Endodermal cell (in vitro differentiated cells): ENCODE results near the gene AGFG1. TPM values are rescaled to one million over a fixed set of nuclear protein-coding genes. Genes with fewer than 3 reads are reported as not detected.

ENCODE experiments used
- DNase-seq: peaks from one replicate; pipeline ENCODE4 v3.0.0-alpha.2; 2017
- H3K27ac ChIP-seq: 2 replicates; pipeline ENCODE4 v1.5.1; 2013; ENCODE audit warnings: mild to moderate bottlenecking, low read depth, low read length, moderate library complexity
- H3K27me3 ChIP-seq: 2 replicates; pipeline ENCODE4 v1.6.1; 2013; ENCODE audit warnings: mild to moderate bottlenecking, low read length, moderate library complexity; ENCODE audit not compliant: insufficient read depth, control insufficient read depth, poor library complexity, severe bottlenecking
- H3K36me3 ChIP-seq: 2 replicates; pipeline ENCODE4 v1.7.0; 2013; ENCODE audit warnings: mild to moderate bottlenecking, low read length, moderate library complexity; ENCODE audit not compliant: control insufficient read depth, insufficient read depth
- H3K4me1 ChIP-seq: one replicate; pipeline ENCODE4 v1.7.0; 2013; ENCODE audit warnings: low read length; ENCODE audit not compliant: control insufficient read depth, insufficient read depth
- H3K4me3 ChIP-seq: 2 replicates; pipeline ENCODE4 v1.5.1; 2013; ENCODE audit warnings: mild to moderate bottlenecking, low read length, moderate library complexity
- H3K9ac ChIP-seq: 2 replicates; pipeline ENCODE4 v1.6.1; 2013; ENCODE audit warnings: mild to moderate bottlenecking, low read length, moderate library complexity; ENCODE audit not compliant: poor library complexity, severe bottlenecking; ENCODE audit errors: extremely low read depth
- H3K9me3 ChIP-seq: 2 replicates; pipeline ENCODE4 v1.6.1; 2013; ENCODE audit warnings: mild to moderate bottlenecking, low read length, moderate library complexity; ENCODE audit not compliant: control insufficient read depth
- H3K27ac Mint-ChIP-seq: 2 replicates; pipeline ENCODE4 v1.8.0; 2020; ENCODE audit warnings: mixed read lengths
- H3K27me3 Mint-ChIP-seq: 2 replicates; pipeline ENCODE4 v1.8.0; 2021; ENCODE audit warnings: mild to moderate bottlenecking, mixed read lengths; ENCODE audit not compliant: insufficient read depth
- H3K36me3 Mint-ChIP-seq: 2 replicates; pipeline ENCODE4 v1.8.0; 2020; ENCODE audit warnings: low read depth, mixed read lengths
- H3K4me1 Mint-ChIP-seq: 2 replicates; pipeline ENCODE4 v1.8.0; 2020; ENCODE audit warnings: mixed read lengths
- H3K4me3 Mint-ChIP-seq: 2 replicates; pipeline ENCODE4 v1.8.0; 2020; ENCODE audit warnings: mild to moderate bottlenecking, moderate library complexity, mixed read lengths
- H3K9me3 Mint-ChIP-seq: 2 replicates; pipeline ENCODE4 v1.8.0; 2020; ENCODE audit warnings: mild to moderate bottlenecking, mixed read lengths
- WGBS, 2 experiments: methylation state at CpG; one replicate each; pipeline versions ENCODE4 v1.1.5 to v1.1.7; 2013; ENCODE audit warnings: missing lambda C conversion rate in 2 of 2, mixed read lengths in 1 of 2; ENCODE audit not compliant: insufficient coverage in 1 of 2, insufficient read length in 1 of 2; 5-methylcytosine and 5-hydroxymethylcytosine counted together
- total RNA-seq, 2 donors: library from RNA; stranded (reverse); fragmentation: NEBNext Ultra II Directional in 1 of 2; extraction: Animal tissue kit (Norgen Biotek cat#: 25700) in 1 of 2; gene quantifications; 2 replicates in 1 of 2; 3 replicates in 1 of 2; pipeline ENCODE4 v1.2.1, GENCODE V29; 2021
- TF ChIP-seq, protein P1 (sequence below): fragments of 200-600 bp; sonication (generic); conservative IDR thresholded peaks from 2 replicates; pipeline ENCODE4 v1.5.0; 2021; ENCODE audit warnings: antibody characterized with exemption, mild to moderate bottlenecking

The AGFG1 gene
- total RNA-seq, 2 donors from 2014 or later: 90.3 to 92.0 TPM

DNA sequence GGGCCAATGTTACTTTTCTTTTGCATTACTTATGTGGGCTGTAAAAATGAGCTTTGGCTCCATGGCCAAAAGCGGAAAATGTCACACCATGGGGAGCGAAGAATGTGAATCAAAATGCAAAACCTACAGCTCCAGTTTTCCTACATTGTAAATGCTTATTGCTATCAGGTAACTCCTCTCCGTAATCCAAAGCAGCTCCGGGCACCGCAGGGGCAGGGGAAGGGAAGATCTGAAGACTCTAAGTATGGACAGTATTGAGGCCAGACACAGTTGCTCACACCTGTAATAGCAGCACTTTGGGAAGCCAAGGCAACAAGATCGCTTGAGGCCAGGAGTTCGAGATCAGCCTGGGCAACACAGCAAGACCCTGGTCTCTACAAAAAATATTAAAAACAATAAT lies 7.1 kb upstream of the AGFG1 start:
- H3K9ac ChIP-seq: no peak overlapping the region

DNA sequence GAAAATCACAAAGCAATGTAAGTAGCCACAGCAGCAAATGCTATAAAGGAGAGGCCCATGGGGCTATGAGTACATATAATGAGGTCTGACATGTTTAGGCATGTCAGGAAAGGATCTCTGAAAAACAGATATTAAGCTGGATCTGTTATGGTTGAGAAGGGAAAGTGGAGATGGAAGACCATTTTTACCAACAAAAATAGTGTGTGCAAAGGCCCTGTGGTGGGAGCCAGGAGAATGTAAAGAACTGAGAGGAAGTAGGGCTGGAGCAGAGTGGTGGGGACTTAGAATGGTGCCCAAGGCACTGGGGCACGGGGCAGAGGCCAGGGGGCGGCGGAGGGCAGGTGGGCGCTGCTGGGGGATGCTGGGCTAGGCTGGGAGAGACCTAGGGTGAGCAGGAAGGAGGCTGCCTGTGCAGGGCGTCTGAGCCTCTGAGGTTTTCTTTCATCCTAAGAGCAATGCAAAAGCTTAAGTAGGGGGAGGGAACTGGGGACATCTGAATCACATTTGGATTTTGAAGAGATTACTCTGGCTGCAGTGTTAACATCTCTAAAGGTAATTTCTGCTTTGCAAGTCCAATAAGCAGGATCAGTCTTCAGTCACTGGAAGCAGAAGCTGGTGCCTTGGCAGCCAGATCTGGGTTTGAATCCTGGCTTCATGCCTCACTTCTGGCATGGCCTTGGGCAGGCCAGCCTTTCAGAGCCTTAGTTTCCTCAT lies 4.9 kb upstream of the AGFG1 start:
- H3K27ac ChIP-seq: no peak overlapping the region
- H3K27me3 Mint-ChIP-seq: no peaks in the 10 kb centered on the region
- H3K27ac Mint-ChIP-seq: peak overlapping the region; percentile 80
- H3K9ac ChIP-seq: no peak overlapping the region
- no peaks in the 10 kb centered on the region for H3K9me3 ChIP-seq
- TF ChIP-seq, protein P1, sequence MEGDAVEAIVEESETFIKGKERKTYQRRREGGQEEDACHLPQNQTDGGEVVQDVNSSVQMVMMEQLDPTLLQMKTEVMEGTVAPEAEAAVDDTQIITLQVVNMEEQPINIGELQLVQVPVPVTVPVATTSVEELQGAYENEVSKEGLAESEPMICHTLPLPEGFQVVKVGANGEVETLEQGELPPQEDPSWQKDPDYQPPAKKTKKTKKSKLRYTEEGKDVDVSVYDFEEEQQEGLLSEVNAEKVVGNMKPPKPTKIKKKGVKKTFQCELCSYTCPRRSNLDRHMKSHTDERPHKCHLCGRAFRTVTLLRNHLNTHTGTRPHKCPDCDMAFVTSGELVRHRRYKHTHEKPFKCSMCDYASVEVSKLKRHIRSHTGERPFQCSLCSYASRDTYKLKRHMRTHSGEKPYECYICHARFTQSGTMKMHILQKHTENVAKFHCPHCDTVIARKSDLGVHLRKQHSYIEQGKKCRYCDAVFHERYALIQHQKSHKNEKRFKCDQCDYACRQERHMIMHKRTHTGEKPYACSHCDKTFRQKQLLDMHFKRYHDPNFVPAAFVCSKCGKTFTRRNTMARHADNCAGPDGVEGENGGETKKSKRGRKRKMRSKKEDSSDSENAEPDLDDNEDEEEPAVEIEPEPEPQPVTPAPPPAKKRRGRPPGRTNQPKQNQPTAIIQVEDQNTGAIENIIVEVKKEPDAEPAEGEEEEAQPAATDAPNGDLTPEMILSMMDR: no peak
- H3K4me1 ChIP-seq: no peaks in the 10 kb centered on the region
- no peak overlapping the region for H3K4me3 ChIP-seq
- H3K4me3 Mint-ChIP-seq: peak overlapping the region; percentile 21
- peaks cover 36% of the 10 kb centered on the region for H3K4me1 Mint-ChIP-seq
- H3K9me3 Mint-ChIP-seq: no peaks in the 10 kb centered on the region
- 85 to 88% methylated on average over 3 to 5 of the region's 5 CpGs for WGBS, 2 experiments
- H3K36me3 ChIP-seq: no peaks in the 10 kb centered on the region
- H3K27me3 ChIP-seq: no peaks in the 10 kb centered on the region
- DNase-seq: no peak
- no peaks in the 10 kb centered on the region for H3K36me3 Mint-ChIP-seq

More for the DNA sequence above, 7.1 kb upstream of the AGFG1 start:
- peak; percentile 45 for DNase-seq
- Histone ChIP-seq H3K9me3 (no peaks in the 10 kb centered on the region), H3K4me1 (no peaks in the 10 kb centered on the region), H3K4me3 (no peak overlapping the region), H3K27ac (no peak overlapping the region), H3K27me3 (no peaks in the 10 kb centered on the region), H3K36me3 (no peaks in the 10 kb centered on the region)
- Mint-ChIP-seq H3K4me1 (peaks cover 26% of the 10 kb centered on the region), H3K36me3 (no peaks in the 10 kb centered on the region), H3K27ac (peak overlapping the region; percentile 14), H3K9me3 (no peaks in the 10 kb centered on the region), H3K4me3 (no peak overlapping the region), H3K27me3 (no peaks in the 10 kb centered on the region)
- 92 to 96% methylated on average over 3 to 7 of the region's 7 CpGs for WGBS, 2 experiments
- TF ChIP-seq, protein P1: no peak

DNA sequence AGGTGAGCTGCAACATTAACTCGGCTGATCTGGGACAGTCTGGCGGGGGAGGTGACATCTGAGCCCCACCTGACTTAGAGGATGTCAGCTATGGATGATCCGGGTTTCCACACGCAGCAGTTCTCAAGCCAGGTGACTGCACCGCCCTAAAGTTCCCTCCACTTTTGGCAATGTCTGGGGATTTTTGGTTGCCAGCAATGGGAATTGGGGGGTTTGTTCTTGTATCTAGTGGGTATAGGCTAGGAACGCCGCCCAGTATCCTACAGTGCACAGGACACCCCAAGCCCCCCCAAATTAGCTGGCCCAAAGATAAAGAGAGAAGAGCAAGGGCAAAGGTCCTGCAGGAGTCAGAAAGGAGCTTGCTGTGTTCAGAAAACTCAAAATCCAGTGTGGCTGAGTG lies 544 bp upstream of the AGFG1 start:
- H3K4me1 ChIP-seq: peaks cover 4% of the 10 kb centered on the region
- Mint-ChIP-seq H3K27me3 (no peaks in the 10 kb centered on the region), H3K4me3 (peak overlapping the region; percentile 71), H3K36me3 (no peaks in the 10 kb centered on the region), H3K27ac (no peak overlapping the region), H3K9me3 (no peaks in the 10 kb centered on the region), H3K4me1 (peaks cover 42% of the 10 kb centered on the region)
- no peaks in the 10 kb centered on the region for H3K9me3 ChIP-seq
- DNase-seq: no peak
- no peak overlapping the region for H3K9ac ChIP-seq
- H3K27ac ChIP-seq: no peak overlapping the region
- no peaks in the 10 kb centered on the region for H3K36me3 ChIP-seq
- H3K27me3 ChIP-seq: no peaks in the 10 kb centered on the region
- 94% methylated on average over 6 to 7 of the region's 7 CpGs for WGBS, 2 experiments
- H3K4me3 ChIP-seq: no peak overlapping the region
- TF ChIP-seq, protein P1: no peak
